ENCODE results near the gene PSORS1C1.

PSORS1C1 gene

DNA sequence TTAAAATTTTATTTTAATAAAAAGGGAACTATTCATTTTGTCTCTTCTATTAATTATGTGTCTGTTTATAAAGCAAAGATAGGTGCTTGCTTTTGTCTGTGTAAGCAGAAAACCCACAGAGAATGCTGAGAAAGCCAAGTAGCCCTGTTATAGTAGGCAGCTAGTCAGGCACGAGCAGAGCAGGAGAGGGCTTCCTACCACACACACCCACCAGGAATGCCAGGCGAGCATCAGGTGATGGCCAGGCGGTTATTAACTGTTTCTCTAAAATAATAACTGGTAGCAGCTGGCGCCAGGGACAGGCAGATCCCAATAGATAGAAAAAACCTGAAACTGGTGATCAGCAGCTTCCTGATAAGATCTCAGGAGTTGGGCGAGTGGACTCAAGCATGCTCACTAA, 17.9 kb upstream of the PSORS1C1 start:
- no peak for DNase-seq

DNA sequence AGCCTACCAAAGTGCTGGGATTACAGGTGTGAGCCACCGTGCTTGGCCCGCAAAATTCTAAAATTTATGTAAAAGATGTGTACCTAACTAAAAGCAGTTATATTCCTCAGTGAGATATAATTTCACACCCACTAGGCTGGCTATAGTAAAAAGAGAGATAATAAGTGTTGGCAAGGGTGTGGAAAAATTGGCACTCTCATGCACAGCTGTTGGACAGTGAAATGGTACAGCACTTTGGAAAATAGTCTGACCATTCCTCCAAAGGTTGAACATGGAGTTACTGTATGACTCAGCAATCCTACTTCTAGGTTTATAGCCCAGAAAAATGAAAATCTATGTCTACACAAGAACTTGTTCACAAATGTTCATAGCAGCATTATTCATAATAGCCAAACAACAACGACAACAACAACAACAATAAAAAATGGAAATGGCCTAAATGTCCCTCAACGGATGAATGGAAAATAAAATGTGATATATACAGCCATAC, 16.1 kb upstream of the PSORS1C1 start:
- DNase-seq, result no peak

DNA sequence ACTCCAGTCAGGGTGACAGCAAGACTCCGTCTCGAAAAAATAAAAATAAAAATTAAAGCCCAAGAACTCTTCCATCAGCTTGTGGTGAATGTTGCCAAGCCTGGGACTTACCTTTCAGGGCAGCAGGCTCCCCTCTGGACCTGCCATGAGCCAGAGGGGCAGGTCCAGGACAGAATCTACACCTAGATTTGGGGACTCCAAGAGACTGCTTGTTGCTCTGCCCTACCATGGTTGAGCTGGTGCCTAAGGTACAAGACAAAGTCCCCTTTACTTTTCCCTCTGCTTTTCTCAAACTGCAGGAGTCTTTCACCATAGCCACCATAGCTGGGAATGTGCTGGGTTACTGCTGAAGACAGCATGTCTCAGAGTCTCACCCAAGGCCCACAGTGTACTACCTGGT, 11.5 kb upstream of the PSORS1C1 start:
- no peak for DNase-seq

DNA sequence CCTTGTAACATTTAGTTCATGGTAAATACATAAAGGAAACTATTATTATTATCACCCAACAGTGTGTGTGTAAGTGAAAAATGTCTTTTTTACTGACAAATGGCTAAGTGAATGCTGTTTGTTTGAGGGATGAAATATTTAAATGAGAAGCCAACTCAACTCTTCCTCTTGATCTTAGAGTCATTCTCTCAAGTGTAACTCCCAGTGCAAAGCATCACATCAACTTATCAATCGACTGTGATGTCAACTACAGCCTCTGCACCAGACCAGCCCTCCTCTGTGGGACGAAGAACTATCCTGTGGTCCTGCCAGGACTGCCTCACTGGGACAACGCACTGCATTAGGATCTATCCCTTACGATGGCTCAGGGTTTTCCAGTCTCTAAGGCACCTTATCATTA, 7.5 kb upstream of the PSORS1C1 start:
- no peak for DNase-seq

DNA sequence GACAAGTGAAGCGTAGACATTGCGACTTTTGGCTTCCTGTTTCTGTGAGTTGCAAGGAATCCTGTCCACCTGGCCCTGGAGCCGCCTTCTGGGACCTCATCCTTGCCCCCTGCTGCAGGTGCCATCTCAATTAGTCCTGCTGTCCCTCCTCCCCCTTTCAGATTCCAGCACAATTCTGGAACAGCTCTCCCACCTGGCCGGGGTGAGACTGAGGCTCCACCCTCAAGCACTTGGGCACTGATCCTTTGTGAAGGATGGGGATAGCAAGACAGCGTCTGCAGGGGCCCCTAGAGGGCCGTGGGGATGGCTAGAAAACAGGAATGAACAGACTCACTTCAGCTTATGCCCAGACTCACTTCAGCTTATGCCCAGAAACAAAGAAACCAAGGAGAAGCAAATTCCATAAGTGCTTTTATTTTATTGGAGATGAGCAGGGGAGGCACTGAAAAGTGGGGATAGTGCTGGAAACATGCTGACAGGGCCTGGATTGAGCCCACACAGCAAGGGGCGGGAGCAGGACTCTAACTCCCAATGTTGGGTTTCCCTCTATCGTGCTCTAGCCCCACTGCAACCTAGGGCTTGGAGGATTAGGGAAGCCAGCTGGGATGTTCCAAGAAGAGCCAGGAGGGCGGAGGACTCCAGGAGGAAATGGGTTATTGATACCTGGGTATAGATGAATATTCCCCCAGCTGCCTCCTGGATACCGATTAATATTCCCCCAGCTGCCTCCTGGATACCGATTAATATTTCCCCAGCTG, 3.6 kb upstream of the PSORS1C1 start:
- no peak for DNase-seq

DNA sequence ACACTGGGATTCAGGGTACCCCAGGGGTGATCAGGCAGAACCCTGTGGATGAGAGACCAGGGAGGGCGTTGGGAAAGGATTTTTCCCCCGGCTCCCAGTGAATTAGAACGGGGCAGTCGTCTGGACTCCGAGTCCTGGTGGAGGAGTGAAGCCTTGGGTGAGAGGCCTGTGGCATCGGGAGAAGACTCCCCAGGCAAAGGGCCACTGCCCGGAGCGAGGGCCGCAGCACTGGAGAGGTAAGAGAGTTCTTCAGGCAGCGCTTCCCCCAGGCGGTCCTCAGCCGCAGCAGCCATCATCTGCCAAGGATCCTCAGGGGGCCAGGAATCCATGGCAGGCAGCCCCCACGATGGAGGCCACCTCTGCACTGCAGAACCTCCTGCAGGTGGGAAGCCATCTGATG, 2.9 kb upstream of the PSORS1C1 start:
- no peak for DNase-seq

DNA sequence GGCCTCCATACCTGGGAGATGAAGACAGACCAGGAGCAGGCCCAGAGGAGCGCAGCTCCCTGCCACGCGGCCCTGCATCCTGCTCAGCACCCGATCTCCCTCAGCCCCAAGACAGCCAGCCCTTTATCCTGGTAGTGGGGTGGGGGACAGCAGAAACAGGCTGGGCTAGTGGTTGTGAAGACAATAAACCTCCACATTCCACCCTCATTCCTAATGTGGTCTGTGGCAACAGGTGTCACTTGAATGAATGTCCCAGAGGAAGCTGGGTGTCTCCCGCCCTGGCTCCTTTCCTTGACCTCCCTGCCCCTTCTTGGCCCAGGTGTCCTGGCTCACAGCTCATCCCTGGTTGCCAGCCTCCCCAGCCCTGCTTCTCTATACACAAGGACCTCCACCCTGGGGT, 2.1 kb upstream of the PSORS1C1 start, which contains the start of gene C6orf15:
TSS of gene C6orf15 (minus strand) at position 98 of the 400 bp plus-strand sequence. CDS start at position 78, 20 bp downstream.
- no peak for DNase-seq

DNA sequence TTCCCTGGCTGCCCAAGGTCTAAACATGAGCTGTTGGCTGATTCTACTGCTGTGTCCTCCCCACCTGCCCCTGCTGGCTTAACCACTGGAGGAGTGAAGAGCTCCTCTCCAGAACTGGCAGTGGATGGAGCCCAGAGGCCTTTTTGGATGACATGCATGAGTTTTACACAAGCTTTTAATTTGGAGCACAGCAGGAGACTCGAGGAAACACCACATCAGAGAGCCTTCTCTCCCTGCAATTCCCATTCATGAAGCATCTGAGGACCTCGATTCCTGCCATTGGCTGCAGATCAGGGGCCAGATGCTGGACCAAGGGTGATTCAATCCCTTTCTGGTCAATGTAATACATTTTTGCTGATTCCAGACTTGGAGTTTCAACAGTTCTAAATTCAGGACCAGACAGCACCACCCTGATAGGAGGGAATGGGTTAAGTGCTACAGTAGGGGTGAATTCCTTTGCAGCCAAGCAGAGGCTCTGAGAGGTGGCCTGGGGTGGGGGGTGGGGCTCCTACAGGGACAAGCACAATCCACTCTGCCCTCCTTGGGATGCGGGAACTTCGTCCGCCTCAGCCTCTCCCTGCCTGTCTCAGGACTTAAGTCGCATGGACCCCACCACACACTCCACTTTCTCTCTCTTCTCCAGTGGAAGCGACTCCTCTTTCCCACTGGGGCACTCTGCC, 599 bp upstream of the PSORS1C1 start:
- no peak for DNase-seq

DNA sequence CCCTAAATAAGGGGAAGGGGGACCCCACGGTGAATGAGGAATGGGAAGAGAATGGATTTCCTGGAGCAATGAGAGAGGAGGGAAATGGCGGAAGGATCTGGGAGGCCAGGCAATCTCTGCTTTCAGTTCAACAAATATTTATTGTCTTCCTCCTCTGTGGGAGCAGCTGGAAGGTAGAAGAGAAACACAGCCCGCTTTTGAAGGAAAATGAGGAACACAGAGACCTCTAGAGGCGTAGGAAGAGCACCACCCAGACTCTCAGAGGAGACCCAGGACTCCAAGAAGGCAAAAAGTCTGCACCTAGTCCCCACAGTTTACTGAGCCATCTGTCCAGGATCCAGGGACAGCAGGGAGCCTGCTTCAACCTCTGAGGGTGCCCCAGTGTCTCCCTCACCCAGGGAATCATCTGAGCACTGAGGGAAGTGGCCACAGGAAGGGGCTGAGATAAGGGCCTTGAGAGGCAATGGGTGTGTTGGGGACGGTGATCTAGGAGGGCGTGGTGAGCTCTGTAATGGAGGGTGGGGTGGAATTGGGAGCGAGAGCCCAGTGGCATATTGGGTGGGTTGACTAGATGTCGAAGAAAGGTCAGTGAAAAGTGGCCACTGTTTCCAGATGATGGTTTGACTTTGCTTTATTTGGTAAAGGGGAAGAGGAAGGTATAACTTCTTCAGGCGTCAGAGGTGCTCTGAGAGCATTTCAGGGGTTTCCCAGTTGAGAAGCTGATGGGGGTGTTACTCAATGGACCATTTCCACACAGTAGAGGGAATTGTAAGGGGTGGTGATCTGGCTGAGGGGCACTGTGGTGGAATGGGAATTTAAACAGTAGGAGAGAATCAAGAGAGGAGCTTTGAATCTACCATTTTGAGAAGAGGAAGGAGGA, 610 bp downstream of the PSORS1C1 start:
- no peak for DNase-seq

DNA sequence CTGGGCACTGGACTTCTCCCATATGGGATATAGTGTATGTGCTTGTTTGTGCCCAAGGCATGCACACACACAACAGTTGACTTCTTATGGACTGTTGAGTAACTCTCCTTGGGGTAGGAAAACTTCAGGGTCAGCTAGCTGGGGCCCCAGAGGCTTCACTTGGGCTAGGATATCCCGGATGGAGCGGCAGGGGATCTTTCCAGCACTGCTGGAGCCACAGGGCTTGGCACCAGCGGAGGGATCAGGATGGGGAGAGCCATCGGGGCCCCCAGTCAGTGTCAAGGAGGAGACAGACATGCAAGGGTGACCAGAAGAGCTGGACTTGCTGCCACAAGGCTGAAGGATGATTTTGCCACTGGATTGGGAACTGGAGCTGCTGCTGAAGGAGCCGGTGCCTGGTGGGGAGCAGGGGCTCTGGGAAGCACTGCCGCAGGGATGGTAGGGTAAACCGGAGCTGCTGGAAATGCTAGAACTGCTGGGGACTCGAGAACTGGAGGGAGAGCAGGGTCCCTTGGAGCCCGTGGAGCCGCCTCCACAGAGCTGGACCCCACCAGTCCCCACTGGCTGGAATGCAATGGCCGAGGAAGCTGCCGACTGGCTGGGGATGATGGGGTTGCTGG, 1.5 kb downstream of the PSORS1C1 start:
- no peak for DNase-seq

DNA sequence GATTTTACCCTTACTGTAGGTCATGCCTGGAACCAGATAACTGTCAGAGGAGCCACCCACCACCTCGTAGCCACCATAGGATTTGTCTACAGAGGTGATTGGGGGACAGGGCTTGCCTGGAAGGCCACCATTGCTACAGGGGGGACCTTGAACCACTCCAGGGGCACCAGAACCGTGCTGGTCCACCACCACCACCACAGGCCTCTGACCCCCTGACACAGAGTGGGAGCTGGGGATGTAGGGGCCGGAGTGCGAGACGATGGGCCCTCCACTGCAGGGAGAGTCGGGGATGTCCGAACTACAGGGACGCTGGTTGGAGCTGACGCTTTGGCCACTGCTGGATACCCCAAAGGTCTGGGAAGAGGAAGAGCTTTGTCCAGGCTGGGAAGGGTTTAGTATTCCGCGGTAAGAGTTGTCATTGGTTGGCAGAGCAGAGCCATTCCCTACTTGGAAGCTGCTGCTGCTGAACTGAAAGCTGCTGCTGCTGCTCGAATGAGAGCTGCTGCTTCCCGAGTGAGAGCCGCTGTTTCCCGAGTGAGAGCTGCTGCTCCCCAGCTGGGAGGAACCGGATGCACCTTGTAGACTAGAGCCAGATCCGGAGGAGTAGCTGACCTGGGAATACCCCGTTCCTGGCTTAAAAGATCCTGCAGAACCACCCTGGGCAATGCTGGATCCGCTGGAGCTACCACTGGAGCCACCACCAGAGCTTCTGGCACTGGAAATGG, 2.2 kb downstream of the PSORS1C1 start:
- DNase-seq, result no peak

DNA sequence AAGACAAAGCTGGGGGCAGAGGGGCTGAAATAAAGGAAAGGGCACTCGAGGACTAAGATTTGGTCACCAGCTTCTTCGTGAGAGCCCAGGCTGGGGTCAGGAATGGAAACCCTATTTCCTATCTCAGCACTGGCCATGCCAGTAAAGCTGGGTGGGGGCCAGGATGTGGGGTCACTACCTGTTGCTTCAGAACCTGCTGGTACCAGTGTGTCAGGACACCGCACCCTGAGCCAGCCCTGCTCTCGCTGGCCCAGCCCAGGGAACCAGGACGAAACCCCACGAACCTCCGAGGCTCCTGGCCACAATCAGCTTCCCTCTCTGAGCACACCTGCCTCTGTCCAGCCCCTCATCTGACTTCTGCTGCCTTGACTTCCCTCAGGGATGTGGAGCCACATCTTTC, 3.6 kb downstream of the PSORS1C1 start:
- DNase-seq, result no peak

DNA sequence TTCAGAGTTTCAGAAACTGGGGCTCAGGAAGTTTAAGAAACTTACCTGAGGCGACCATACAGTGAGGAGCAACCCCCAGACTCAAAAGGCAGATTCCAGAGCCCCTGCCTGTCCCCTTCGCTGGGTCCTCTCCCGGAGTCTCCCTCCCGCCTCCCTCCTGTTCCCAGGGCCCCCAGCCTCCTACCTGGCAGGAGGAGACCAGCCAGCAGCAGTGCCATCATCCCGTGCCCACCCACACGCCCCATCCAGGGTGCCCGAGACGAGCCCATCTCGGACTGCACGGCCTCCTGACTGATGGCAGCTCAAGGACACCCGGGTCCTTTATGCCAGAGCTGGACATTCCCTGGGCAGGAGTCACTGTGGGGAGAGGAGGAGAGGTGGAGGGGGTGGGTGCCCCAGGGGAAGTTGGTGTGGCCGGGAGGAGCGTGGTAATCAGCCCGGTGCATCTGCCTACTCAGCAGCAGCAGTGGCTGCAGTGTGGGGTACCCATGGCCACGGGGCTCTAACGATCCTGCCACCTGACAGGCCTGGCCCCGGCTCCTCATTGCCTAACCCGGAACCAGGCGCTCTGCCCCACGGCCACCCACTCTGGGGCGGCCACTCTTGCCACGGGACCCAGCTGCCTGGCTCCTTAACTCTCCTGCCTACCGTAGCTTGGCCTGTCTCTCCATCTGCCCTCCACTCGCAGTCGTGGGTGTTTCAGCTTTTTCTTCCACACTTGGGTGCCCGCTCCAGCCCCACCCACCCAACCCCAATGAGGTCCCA, 5.7 kb downstream of the PSORS1C1 start, which contains the start of gene CDSN:
TSS of gene CDSN (minus strand) at position 296 of the 765 bp plus-strand sequence. CDS start at position 269, 27 bp downstream.
- no peak for DNase-seq

DNA sequence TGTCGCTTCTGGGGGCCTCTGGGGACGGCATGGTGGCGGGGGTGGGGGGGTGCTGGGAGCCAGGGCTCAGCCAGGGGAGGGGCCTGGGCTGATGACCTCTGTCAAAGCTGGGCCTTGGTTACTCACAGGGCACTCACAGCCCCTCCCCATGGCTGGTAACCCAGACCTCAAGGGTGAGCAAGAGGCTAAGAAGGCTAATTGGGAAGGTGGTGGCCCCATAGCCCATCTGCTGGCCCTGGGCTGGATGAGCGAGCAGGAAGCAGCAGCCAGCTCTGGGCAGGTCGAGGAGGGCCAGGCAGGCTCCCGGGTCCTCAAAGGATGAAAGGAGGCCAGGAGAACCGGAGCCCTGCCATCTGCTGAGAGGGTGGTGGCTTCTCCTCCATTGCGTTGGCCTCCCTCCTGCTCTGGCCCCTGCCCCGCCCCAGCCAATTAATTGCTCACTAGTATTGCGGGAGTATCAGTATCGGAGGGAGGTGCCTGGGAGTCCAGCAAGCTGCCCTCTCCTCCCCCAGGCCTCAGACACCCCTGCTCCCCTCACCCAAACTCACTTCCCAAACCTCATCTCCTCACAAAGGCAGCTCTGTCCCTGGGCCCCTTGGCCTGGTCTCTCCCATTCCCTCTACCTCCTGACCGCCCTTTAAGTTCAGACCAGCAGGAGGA, 6.7 kb downstream of the PSORS1C1 start:
- DNase-seq, result no peak

DNA sequence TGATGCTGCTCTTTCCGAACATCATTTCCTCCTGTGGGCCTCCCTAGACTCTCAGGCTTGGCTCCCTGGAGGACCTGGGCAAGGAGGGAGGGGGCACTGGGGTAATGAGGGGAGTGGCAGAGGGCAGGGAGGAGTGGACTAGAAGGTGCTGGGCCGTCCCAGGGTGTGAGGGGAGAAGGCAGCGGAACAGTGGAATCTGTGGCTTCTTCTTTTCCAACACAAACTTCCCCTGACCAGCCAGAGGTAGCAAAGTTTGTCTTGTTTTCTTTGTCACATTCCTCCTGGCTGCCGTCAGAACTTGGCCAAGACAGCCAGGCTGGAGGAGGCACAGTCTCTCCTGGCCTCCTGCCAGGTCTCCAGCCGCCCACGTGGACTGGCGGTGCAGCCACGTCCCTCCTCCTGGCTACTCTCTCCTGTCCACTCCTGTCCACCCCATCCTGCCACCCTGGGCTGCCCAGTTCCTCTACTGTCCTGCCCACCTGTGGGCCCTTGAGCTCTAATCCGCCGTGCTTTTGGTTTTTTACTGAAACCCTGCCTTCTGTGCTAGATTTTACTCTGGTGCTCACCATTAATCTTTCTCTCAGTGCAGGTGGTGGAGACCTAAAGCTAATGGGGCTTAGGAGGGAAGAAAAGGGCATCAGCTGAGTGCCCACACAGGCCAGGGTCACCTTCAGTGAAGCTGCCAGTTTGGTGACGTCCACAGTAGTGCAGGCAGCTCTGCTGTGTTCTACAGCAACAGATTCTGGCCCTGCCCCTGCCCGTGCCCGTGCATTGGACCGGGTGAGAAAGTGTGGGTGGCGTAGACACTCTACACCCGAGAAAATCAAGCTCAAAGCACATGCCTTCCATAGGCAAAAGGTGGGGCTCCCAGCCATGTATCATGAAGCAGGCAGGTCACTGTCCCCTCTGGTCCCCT, 8.4 kb downstream of the PSORS1C1 start:
- DNase-seq, result no peak

DNA sequence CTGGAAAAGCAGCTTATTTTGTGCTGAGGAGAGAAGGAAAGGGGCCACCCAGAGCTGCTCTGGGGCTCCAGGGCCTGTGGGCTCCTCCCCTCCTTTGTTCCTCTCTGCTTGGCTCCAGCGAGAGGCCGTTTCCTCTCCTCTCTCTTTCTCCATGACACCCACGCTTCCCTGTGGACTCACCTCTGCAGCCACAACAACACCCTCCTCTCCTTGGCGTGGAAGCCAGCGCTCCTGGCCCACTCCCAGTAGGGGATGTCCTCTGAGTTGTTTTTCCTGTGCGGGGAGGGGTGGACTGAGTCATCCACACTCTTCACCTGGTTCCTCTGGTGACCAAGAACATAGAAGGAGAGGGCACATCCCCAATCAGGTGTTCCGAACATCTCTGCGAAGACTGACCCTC, 10.6 kb downstream of the PSORS1C1 start:
- DNase-seq, result no peak

DNA sequence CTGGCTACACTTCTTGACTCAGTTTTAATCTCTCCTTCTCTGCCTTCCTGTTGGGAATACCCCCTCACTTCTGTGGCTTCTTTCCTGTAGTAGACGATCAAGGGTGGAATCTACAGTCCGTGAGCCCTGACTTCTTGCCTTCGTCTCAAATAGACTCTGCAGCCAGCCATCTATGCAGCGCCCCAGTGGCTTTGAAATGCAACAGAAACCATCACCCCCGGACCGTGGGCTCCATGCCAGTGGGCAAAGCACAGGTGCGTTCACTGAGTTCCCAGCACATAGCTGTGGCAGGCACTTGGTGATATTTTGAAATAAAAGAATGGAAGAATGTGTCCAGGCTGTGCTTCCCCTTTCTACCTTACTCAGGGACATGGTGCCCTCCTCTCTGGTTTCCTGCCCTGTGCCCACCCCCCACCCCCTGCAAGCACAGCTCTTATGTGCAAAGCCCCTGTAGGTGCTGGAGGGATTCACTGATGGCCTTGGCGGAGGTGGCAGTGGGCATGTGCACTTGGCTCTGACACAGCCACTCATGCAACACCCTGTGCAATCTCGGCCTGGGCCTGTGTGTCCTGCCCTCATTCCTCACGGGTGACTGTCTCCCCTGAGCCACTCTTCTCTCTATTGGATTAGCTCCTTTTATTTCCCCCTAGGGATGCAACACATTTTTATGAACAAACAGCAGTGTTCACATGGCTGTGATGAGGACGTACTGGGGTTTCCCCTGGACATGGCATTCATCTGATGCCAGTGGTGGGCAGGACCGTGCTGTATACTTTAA, 11.2 kb downstream of the PSORS1C1 start:
- DNase-seq, result no peak

DNA sequence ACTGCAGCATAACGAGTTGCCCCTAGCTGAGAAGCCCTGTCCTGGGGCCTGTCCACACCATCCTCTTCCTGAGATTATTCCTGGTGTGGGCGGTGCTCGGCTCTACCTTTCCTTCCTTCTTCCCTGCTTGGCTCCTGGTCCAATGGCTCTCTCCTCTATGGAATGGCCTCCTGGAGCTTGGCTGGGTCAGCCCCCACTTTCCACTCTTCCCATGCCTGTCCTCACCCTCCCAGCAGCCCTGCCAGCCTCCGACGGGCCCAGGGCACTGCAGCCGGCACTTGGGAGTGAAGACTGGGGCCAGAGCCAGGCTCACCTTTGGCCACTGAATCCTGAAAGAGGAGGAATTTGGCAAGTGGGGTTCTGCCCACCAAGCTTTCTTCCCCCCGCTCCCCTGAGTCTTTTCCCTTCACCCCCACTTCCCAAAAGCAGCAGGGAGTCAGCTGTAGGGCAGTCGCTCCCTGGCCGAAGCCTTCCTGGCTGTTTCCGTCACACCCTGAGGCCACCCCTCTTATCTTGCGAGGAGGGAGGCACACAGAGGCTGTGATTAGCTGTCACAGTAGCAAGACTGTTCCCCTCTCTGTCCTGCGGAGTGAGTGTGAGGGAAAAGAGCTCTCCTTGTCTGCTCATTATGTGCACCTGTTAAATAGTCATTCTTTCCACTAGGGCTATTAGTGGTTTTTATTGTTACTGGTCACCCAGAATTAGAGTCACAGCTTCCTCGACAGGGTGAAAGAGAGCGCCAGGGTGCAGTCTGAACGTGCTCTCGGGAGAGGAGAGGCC, 12.0 kb downstream of the PSORS1C1 start:
- no peak for DNase-seq

Measured in NCI-H1048 (cell line).